GM19193 (cell line): ENCODE results near the gene PSMB9.

ENCODE experiments used
- POLR2A ChIP-seq: IDR thresholded peaks from 4 replicates; pipeline ENCODE4 v1.6.1; 2011; ENCODE audit not compliant: insufficient read depth, insufficient read length; ENCODE audit errors: extremely low read depth

Gene PSMB9

DNA sequence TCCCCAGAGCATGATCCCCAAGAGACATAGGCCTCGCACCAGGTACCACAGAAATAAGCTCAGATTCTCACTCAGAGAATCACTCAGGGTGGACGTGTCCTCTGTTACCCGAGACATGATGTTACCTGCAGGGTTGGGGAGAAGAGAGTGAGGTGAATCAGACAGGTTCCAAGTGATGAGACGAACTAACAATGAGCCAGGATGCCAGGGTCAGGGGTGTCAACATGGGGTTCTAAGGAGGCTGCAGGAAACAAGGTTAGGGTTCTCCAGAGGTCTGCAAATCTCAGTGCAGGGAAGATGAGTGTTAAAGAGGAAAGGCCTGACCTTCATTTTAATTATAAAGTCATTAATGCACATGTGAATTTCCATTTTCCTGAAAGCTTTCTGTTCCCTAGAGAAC is 3.0 kb upstream of the PSMB9 start:
- TF ChIP-seq POLR2A, result peak; percentile 5

DNA sequence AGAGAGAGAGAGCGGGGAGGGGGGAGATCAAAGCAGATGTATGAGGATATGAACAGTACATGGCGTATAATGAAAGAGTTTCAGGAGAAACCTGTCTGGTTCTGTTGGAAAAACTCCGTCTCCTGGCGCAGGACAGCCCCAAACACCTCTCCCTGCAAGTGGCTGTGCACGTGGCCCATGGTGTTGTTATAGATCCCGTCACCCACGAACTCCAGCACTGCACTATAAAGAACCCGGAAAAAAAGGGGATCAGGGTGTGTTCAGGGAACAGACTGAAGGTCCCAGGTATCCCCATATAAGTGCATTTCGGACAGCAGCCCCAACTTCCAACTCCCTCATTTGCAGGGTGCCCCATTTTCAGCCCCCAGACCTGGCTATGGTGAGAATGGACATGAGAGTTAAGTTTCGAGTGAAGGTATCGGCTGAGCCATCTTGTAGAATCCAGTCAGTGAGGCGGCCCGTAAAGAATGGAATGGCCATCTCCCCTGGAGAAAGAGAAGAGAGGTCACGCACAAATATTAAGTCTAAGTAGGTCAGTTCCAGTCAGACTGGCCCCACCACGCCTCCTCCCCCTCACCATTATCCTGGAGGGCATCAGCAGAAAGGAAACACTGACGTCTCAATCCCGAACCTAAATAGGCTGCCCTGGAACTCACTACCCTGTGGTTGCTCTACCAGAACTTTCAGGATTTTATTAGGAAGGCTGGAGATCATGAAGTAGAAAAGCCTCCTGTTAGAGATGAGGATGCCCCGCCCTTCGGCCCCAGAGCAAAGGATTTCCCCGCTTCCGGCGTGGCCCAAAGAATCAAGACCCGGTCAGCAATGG is 1.8 kb upstream of the PSMB9 start:
- no peak for TF ChIP-seq POLR2A

DNA sequence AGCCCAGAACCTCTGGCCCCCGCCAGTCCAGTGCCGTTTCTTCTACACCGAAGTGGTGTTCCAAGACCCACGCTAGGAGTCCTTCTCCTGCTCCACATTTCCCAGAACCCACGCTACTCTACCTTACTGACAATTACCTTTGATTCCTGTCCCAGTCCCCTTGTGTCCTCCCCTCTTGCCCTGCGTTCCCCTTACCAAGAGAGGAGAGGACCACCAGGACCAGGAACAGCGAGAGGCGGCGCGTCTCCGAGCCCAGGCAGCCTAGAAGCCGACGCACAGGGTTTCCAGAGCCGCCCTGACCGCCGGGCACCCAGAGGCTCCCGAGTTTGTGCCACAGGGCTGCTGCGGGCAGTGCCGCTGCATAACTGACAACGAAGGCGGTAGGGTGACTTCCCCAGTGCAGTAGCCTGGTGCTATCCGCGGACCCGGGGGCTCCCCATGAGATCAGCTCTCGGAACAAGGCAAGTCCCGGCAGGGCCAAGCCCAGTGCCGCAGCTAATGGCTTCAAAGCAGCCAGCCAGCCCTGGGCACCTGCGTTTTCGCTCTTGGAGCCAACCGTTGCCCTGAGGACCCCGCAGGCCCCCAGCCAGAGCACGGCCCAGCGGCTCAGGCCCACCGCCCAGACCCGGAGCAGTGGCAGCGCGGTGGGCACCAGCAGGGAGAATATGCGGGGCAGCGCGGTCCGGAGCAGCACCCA is 1.0 kb upstream of the PSMB9 start:
- TF ChIP-seq POLR2A, result no peak

DNA sequence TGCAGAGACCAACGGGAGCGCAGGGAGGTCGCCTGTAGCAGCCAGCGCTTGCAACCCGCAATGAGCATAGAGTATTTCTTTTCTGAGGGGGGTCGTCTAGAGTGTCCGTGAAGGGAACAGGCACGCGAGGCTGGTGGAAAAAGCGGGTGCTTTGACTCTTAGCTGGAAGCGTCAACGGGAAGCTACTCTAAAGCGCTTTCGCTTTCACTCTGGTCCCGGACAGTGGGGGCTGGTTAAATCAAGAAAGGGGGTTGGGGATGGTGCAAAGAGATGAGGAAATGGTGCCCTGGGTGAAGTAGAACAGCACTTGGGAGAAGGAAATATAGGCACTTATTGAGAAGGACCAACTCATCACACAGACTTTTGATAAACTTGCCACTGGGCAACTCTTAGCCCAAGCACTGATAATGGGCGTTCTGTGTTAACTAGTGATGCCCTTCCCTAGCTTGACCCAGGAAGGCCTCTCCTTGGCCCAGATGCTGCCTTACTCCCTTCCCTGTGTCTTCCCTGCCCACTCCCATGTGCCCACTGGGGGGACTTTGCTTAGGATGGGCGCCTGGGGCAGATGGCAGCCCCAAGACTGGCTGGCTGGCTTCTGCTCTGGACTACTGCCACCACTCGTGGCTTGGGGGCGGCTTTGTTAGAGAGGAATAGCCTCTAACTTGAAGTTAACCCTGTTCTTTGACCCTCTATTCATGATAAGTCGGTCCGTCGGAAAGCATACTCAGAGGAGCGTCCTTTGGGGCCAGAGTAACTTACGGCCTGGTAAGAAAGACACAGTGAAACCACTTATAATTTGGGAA is 585 bp downstream of the PSMB9 start:
- TF ChIP-seq POLR2A, result no peak

DNA sequence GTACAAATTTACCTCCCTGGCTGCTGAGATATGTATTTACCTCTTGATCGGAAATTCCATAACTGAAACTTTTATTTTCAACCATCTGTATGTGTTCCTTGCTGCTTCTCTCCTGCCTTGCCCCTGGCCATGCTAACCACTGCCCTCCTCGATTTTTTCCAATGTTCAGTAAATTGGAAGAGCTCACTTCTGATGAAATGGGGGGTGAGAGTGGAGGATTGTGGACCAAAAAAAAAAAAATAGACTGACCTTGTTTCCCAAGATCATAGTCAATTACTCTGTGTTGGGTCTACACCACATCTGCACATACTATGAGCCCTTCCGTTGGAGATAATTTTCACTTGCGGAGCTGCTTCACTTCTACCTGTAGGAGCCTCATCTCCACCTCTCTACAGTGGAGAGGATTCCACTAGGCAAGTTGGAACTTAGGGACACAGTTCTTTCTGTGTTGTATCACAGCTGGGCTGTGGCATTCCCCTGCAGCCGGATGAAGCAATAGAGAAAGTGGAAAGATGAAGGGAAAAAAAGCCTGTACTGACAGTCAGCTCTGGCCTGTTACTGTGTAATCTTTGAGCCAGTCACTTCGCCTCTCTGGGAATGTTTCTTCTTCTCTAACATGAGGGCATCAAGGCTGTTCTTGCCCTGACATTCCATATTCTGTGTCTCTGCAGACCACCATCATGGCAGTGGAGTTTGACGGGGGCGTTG is 1.6 kb downstream of the PSMB9 start:
- TF ChIP-seq POLR2A, result no peak

DNA sequence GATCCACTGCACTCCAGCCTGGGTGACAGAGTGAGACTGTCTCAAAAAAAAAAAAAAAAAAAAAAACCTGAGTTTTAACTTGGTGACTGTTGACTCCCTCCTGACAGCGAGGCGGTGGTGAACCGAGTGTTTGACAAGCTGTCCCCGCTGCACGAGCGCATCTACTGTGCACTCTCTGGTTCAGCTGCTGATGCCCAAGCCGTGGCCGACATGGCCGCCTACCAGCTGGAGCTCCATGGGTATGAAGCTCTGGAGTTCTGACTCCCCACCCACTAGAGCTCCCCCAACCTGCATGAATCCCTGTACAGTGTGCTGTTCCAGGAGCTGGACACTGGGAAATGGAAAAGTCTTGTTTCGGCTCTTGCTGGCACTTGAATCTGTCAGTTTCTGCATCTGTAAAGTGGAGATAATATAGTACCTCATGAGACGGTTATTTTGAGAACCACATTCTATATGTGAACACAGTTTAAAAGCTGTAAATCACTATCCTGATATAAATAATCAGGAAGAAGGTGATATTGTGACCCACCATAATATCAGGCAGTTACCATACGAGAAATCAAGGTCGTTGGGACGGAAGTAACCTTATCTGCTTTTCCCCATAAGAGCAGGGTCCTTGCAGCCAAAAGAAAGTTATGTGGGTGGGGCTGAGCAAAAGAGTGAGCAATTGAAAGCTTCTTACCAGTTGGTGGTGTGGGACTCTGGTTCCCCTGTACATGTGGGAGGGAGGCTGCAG is 3.3 kb downstream of the PSMB9 start:
- TF ChIP-seq POLR2A, result no peak

DNA sequence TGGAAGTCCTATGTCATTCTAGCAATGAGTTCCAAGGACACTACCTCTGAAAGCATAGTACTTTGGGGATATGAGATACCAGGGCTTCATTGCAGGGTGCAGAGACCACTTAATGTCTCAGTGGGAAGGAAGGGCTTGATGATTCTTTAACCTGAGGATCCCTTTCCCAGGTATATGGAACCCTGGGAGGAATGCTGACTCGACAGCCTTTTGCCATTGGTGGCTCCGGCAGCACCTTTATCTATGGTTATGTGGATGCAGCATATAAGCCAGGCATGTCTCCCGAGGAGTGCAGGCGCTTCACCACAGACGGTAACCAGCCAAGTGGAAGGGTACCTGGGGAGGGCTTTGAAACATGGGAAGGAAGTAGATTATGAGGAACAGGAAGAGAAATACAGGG is 4.2 kb downstream of the PSMB9 start:
- TF ChIP-seq POLR2A, result no peak

DNA sequence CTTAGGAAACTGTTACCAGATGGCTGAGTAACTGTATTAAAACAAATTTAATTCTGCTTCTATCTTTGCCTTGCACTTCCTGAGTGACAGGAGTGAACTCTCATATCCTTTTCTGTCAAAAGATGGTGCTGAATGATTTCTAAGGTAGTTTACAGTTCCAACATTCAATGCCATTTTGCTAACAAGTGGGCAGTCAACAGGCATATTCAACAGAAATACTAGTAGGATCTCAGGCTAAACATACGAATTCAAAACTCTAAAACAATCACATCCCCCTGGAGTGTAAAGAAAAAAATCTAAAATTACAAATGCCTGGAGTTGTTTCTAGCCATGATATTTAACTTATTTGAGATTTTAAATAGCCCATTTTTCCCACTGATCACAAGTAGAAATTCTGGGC is 6.7 kb downstream of the PSMB9 start:
- no peak for TF ChIP-seq POLR2A

DNA sequence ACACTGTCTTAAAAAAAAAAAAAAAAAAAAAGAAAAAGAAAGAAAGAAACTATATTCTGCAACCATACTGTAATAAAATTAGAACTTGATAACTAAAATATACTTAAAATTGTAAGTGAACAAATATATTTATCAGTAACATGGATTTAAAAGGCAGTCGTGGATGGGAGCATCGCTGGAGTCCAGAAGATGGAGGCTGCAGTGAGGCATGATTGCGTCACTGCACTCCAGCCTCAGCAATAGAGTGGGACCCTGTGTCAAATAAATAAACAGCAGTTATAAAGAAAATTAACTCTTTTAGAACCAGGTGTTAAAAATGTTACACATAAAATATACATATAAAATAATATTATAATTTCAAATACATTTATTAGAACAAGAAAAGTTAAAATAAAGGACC is 8.7 kb downstream of the PSMB9 start:
- TF ChIP-seq POLR2A, result no peak

DNA sequence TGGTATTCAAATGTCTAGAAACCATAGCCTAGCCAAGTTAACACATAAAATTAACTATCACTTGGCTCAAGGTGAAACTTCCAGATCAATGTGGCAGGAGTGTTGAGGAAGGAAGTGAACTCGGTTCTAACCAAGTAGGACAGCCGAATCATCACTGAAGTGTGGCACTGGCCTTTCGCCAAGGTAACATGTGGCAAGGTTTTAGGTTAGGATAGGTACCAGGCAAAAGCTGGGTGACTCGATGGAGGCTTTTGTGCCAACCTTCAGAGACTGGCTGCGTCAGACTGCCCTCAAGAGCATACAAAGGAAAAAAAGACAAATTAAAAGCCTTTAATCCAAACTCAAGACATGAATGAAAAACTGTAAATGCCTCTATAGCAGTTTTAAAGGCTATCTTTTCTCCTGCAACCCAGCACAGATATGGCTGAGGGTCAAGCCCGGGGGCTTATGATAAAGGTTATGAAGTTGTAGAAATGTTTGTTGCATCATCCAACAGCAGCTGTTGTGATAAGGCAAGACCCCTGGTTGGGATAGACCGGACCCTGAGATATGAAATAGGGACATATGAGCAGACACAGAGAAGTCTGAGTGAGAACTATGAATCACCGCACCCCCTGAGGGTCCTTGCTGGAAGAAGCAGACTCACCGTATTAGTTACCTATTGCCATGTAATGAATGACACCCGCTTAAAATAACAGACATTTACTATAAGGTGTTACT is 11.9 kb downstream of the PSMB9 start:
- no peak for TF ChIP-seq POLR2A

DNA sequence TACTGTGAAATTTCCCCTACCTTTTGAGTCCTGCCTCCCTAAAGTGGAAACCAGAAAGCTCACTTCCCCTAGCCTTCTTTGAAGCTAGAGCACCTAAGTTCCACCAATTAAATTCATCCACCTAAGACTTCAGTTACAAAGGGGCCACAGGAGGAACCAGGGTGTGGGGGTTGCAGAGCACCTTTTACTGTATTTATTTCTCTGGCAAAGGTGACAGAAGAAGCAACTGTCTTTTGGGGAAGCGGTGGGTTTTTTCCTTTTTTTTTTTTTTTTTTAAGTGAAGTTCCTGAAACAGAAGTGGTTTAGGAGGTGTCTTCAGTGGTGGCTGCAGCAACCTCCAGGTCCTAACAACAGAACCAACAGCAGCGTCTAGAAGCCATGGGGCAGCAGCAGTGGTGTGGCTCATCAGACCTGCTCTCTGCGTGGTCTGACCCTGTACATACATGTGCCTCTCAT is 13.1 kb downstream of the PSMB9 start:
- TF ChIP-seq POLR2A, result no peak

DNA sequence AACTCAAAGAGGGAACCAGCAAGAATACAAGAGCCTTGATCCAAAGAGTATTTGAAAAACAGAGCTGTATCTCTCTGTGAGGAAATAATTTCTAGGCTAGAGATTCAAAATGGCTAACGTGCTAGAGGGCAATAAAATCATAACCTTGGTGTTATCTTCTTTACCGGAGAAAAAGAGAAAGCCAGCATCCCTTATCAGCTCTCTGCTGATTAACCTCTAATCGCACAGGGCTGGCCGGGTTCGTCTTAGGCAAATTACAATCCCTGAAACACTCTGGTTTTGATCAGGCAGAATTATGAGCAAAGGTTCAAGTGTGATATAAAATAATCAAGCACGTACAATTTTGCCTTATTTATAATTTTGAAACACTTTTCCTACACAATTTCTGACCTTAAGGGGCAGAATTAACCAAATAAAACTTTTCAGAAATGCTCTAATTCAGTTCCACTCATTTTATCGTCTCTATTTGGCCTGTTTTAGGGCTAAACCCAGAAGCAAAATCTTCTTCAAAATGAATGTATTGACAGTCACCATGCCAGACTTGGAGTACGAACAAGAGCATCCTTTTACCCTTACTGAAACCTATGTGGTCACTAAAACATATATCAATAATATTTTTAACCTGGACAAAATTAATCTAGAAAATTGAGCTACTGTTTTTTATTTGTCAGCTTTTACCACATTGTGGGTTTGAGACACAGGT is 13.7 kb downstream of the PSMB9 start:
- no peak for TF ChIP-seq POLR2A

DNA sequence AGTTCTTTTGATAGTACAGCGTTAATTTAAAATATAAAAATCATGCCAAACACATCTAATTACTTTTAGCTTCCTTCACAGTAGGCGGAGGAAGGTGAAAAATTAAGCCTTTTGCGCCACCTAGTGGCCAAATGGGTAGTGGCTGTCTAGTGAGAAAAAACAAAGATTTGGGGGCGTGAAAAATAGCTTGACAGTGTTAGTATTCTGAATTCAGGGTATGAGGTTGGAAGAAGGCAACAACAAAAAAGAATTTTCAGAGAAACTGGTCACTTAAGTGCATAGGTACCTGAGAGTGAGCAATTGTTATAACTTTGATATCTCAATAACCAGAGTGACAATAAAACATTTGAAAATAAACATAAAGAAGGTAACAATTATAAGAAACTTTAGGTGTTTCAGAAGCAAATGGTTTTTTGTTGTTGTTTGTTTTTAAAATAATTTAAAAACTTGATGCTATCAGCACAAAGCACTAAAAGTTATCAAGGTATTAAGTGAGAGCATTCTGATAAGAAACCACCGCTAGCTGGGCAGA is 14.3 kb downstream of the PSMB9 start:
- TF ChIP-seq POLR2A, result no peak
